ENCODE results near the gene ADAMTSL4. TPM values are rescaled to one million over a fixed set of nuclear protein-coding genes. Genes with fewer than 3 reads are reported as not detected.
"Not testable (repeated sequence)": the region's sequence is repeated elsewhere in the genome, so short reads cannot be mapped to it uniquely, and the experiment has no call there.

ADAMTSL4 gene
- total and polyA plus RNA-seq, 2 donors, result 0.80 to 17.9 TPM

- Histone ChIP-seq H3K9me3 (ENCODE audit: control insufficient read depth in 2 of 2, insufficient read depth in 1 of 2, low read length in 1 of 2) (peaks cover 0 to 7% of the 10 kb centered on the region in 2 donors), H3K36me3 (ENCODE audit: control insufficient read depth in 2 of 2, insufficient read depth in 2 of 2, low read length in 1 of 2) (no peaks in the 10 kb centered on the region), H3K4me1 (ENCODE audit: control insufficient read depth in 2 of 2, insufficient read depth in 2 of 2, low read length in 2 of 2) (peaks cover 44 to 95% of the 10 kb centered on the region in 2 donors), H3K27me3 (ENCODE audit: control insufficient read depth in 2 of 2, insufficient read depth in 1 of 2, low read length in 1 of 2) (no peaks in the 10 kb centered on the region), H3K27ac (ENCODE audit: low read depth in 1 of 2, low read length in 1 of 2) (peak overlapping the region; percentile 97 to 99), H3K4me3 (ENCODE audit: low read length in 2 of 2) (peak overlapping the region; percentile 10 to 55)
- WGBS, result 28% methylated on average over 4 of the region's 4 CpGs
- peak in 5 of 9 donors; percentile 53 to 87 (median 67) for DNase-seq (ENCODE audit: low read depth in 6 of 9, low spot score in 9 of 9)
These were observed 14.3 kb downstream of the ADAMTSL4 start for GRCh38 chr1:150563340-150564038.

GRCh38 chr1:150564051-150564991, 15.1 kb downstream of the ADAMTSL4 start:
- no peak overlapping the region for H3K4me3 ChIP-seq (ENCODE audit: low read length in 2 of 2)
- no peaks in the 10 kb centered on the region for H3K27me3 ChIP-seq (ENCODE audit: control insufficient read depth in 2 of 2, insufficient read depth in 1 of 2, low read length in 1 of 2)
- H3K27ac ChIP-seq (ENCODE audit: low read depth in 1 of 2, low read length in 1 of 2), result peak overlapping the region; percentile 97 to 99
- H3K9me3 ChIP-seq (ENCODE audit: control insufficient read depth in 2 of 2, insufficient read depth in 1 of 2, low read length in 1 of 2), result peaks cover 0 to 7% of the 10 kb centered on the region in 2 donors
- peak in 1 of 9 donors; percentile 50 for DNase-seq (ENCODE audit: low read depth in 6 of 9, low spot score in 9 of 9)
- H3K4me1 ChIP-seq (ENCODE audit: control insufficient read depth in 2 of 2, insufficient read depth in 2 of 2, low read length in 2 of 2), result peaks cover 49 to 98% of the 10 kb centered on the region in 2 donors
- H3K36me3 ChIP-seq (ENCODE audit: control insufficient read depth in 2 of 2, insufficient read depth in 2 of 2, low read length in 1 of 2), result no peaks in the 10 kb centered on the region
- WGBS, result 89% methylated on average over 5 of the region's 5 CpGs

- peak overlapping the region; percentile 29 to 58 for H3K27ac ChIP-seq (ENCODE audit: low read depth in 1 of 2, low read length in 1 of 2)
- not testable (repeated sequence) for H3K4me3 ChIP-seq (ENCODE audit: low read length in 2 of 2); H3K36me3 ChIP-seq (ENCODE audit: control insufficient read depth in 2 of 2, insufficient read depth in 2 of 2, low read length in 1 of 2); H3K9me3 ChIP-seq (ENCODE audit: control insufficient read depth in 2 of 2, insufficient read depth in 1 of 2, low read length in 1 of 2); DNase-seq (ENCODE audit: low read depth in 6 of 9, low spot score in 9 of 9); H3K27me3 ChIP-seq (ENCODE audit: control insufficient read depth in 2 of 2, insufficient read depth in 1 of 2, low read length in 1 of 2)
- peaks cover 46 to 97% of the 10 kb centered on the region in 2 donors for H3K4me1 ChIP-seq (ENCODE audit: control insufficient read depth in 2 of 2, insufficient read depth in 2 of 2, low read length in 2 of 2)
- 98% methylated on average over 14 of the region's 14 CpGs for WGBS
These were observed 16.2 kb downstream of the ADAMTSL4 start for GRCh38 chr1:150565240-150565991.

- WGBS, result 87% methylated on average over 12 of the region's 12 CpGs
- no peak for DNase-seq (ENCODE audit: low read depth in 6 of 9, low spot score in 9 of 9)
- Histone ChIP-seq H3K27ac (ENCODE audit: low read depth in 1 of 2, low read length in 1 of 2) (peak overlapping the region; percentile 95 to 99), H3K36me3 (ENCODE audit: control insufficient read depth in 2 of 2, insufficient read depth in 2 of 2, low read length in 1 of 2) (peaks cover 7 to 10% of the 10 kb centered on the region in 2 donors), H3K4me3 (ENCODE audit: low read length in 2 of 2) (peak overlapping the region; percentile 21 to 40), H3K27me3 (ENCODE audit: control insufficient read depth in 2 of 2, insufficient read depth in 1 of 2, low read length in 1 of 2) (no peaks in the 10 kb centered on the region), H3K9me3 (ENCODE audit: control insufficient read depth in 2 of 2, insufficient read depth in 1 of 2, low read length in 1 of 2) (peaks cover 0 to 3% of the 10 kb centered on the region in 2 donors), H3K4me1 (ENCODE audit: control insufficient read depth in 2 of 2, insufficient read depth in 2 of 2, low read length in 2 of 2) (peaks cover 49 to 91% of the 10 kb centered on the region in 2 donors)
These were observed 17.6 kb downstream of the ADAMTSL4 start for GRCh38 chr1:150566589-150567340.

GRCh38 chr1:150567341-150567716, 18.1 kb downstream of the ADAMTSL4 start:
- H3K4me3 ChIP-seq (ENCODE audit: low read length in 2 of 2), result peak overlapping the region; percentile 21 to 40
- peak in 7 of 9 donors; percentile 60 to 90 (median 72) for DNase-seq (ENCODE audit: low read depth in 6 of 9, low spot score in 9 of 9)
- peak overlapping the region; percentile 95 to 99 for H3K27ac ChIP-seq (ENCODE audit: low read depth in 1 of 2, low read length in 1 of 2)
- no peaks in the 10 kb centered on the region for H3K27me3 ChIP-seq (ENCODE audit: control insufficient read depth in 2 of 2, insufficient read depth in 1 of 2, low read length in 1 of 2)
- under 1% methylated on average over 3 of the region's 3 CpGs for WGBS
- peaks cover 13 to 15% of the 10 kb centered on the region in 2 donors for H3K36me3 ChIP-seq (ENCODE audit: control insufficient read depth in 2 of 2, insufficient read depth in 2 of 2, low read length in 1 of 2)
- H3K9me3 ChIP-seq (ENCODE audit: control insufficient read depth in 2 of 2, insufficient read depth in 1 of 2, low read length in 1 of 2), result peaks cover 0 to 3% of the 10 kb centered on the region in 2 donors
- H3K4me1 ChIP-seq (ENCODE audit: control insufficient read depth in 2 of 2, insufficient read depth in 2 of 2, low read length in 2 of 2), result peaks cover 48 to 86% of the 10 kb centered on the region in 2 donors

GRCh38 chr1:150567717-150568593, 18.7 kb downstream of the ADAMTSL4 start:
- DNase-seq (ENCODE audit: low read depth in 6 of 9, low spot score in 9 of 9), result peak in 7 of 9 donors; percentile 55 to 72 (median 66)
- peaks cover 17 to 21% of the 10 kb centered on the region in 2 donors for H3K36me3 ChIP-seq (ENCODE audit: control insufficient read depth in 2 of 2, insufficient read depth in 2 of 2, low read length in 1 of 2)
- no peaks in the 10 kb centered on the region for H3K27me3 ChIP-seq (ENCODE audit: control insufficient read depth in 2 of 2, insufficient read depth in 1 of 2, low read length in 1 of 2)
- peak overlapping the region; percentile 21 to 40 for H3K4me3 ChIP-seq (ENCODE audit: low read length in 2 of 2)
- peak overlapping the region; percentile 95 to 99 for H3K27ac ChIP-seq (ENCODE audit: low read depth in 1 of 2, low read length in 1 of 2)
- H3K4me1 ChIP-seq (ENCODE audit: control insufficient read depth in 2 of 2, insufficient read depth in 2 of 2, low read length in 2 of 2), result peaks cover 41 to 79% of the 10 kb centered on the region in 2 donors
- WGBS, result 11% methylated on average over 10 of the region's 10 CpGs
- peaks cover 0 to 3% of the 10 kb centered on the region in 2 donors for H3K9me3 ChIP-seq (ENCODE audit: control insufficient read depth in 2 of 2, insufficient read depth in 1 of 2, low read length in 1 of 2)

- Histone ChIP-seq H3K9me3 (ENCODE audit: control insufficient read depth in 2 of 2, insufficient read depth in 1 of 2, low read length in 1 of 2) (peaks cover 0 to 3% of the 10 kb centered on the region in 2 donors), H3K27me3 (ENCODE audit: control insufficient read depth in 2 of 2, insufficient read depth in 1 of 2, low read length in 1 of 2) (no peaks in the 10 kb centered on the region), H3K36me3 (ENCODE audit: control insufficient read depth in 2 of 2, insufficient read depth in 2 of 2, low read length in 1 of 2) (peaks cover 23 to 27% of the 10 kb centered on the region in 2 donors), H3K4me3 (ENCODE audit: low read length in 2 of 2) (no peak overlapping the region), H3K4me1 (ENCODE audit: control insufficient read depth in 2 of 2, insufficient read depth in 2 of 2, low read length in 2 of 2) (peaks cover 35 to 79% of the 10 kb centered on the region in 2 donors), H3K27ac (ENCODE audit: low read depth in 1 of 2, low read length in 1 of 2) (peak overlapping the region; percentile 95 to 99)
- peak in 1 of 9 donors; percentile 43 for DNase-seq (ENCODE audit: low read depth in 6 of 9, low spot score in 9 of 9)
These were observed 19.4 kb downstream of the ADAMTSL4 start for GRCh38 chr1:150568594-150568966.

Measured in thymus (tissue), 11 donors.